Stimulated activated CD4-positive, alpha-beta T cell treated with anti-CD3 and anti-CD28 coated beads, TNF-alpha, amount 100 ng/mL, for 48 hours (primary cell): ENCODE measurements around the gene GPRIN1.
"Not testable (repeated sequence)": the region's sequence is repeated elsewhere in the genome, so short reads cannot be mapped to it uniquely, and the experiment has no call there.

Source experiments
- DNase-seq, 3 donors: peaks; one replicate each; pipeline ENCODE4 v3.0.0-alpha.2; 2020; ENCODE audit warnings: low read depth in 3 of 3

Gene GPRIN1

DNA sequence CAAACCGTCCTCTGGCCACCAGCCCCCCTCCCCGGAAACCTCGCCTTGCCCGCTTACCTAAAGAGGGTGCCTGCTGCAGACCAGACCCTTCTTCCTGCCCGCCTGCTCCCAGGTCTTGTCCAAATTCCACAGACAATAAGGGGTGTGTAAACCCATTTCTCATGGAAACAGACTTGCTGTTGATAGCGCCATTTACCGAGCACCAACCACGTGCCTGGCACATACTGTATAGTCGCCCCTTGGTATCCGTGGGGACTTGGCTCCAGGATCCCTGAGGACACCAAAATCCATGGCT lies 35.7 kb downstream of the GPRIN1 start:
- DNase-seq = no peak

DNA sequence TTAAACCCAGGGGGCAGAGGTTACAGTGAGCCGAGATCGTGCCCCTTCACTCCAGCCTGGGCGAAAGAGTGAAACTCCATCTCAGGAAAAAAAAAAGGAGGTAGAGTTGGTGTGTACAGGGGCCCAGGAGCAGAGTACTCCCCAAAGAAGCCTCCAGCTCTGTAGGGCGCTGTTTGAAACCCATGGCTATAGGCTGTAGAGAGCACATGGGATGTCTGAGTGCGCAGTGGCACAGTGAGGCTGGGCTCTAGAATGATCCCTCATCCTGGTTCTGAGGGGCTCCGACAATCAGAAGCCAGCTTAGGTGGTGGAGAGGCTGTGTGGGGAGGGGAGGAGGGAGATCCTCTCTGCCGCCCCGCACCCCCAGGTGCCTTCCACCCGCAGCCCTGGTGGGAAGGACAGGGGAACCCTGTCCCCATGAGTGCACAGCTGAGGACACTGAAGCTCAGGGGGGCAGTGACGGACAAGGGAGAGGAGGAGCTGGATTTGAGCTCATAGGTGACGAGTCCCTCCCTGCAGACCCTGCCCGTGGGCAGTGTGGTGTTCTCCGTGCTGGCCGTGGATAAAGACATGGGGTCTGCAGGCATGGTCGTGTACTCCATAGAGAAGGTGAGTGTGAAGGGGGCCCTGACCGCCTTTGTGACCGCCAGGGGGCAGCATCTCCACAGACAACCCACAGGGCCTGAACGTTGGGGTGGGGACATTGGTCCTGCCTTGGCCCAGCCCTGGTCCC lies 36.2 kb downstream of the GPRIN1 start:
- DNase-seq = peak; percentile 55 to 75 (median 61)

DNA sequence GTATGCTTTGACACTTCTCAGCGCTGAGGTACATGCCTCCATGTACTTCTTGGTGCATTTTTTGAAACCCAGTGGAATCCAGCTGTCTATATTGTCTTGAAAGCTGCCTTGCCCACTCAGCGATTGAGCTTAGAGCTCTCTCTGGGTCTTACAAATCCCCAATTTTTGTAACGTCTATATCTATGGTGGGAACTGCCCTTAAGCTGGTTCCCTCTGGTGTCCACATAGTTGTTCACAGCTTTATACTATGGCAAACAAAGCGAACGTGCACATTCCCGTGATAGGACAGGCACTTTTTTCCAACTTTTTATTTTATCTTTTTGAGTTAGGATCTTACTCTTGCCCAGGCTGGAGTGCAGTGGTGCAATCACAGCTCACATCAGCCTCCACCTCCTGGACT lies 39.9 kb downstream of the GPRIN1 start:
- DNase-seq = no peak

DNA sequence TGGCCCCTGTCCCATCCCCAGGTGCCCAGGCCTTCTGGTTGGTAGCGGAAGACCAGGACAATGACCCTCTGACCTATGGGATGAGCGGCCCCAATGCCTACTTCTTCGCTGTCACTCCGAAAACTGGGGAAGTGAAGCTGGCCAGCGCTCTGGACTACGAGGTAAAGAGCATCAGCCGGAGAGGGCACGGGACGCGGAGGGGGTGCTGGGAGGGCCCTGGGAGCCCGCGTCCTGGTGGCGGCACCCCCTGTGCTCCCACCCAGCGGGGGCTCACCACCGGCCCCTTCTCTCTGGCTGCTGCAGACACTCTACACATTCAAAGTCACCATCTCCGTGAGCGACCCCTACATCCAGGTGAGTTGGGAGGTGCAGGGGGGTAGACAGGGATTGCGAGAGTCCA lies 41.3 kb downstream of the GPRIN1 start:
- DNase-seq = no peak

DNA sequence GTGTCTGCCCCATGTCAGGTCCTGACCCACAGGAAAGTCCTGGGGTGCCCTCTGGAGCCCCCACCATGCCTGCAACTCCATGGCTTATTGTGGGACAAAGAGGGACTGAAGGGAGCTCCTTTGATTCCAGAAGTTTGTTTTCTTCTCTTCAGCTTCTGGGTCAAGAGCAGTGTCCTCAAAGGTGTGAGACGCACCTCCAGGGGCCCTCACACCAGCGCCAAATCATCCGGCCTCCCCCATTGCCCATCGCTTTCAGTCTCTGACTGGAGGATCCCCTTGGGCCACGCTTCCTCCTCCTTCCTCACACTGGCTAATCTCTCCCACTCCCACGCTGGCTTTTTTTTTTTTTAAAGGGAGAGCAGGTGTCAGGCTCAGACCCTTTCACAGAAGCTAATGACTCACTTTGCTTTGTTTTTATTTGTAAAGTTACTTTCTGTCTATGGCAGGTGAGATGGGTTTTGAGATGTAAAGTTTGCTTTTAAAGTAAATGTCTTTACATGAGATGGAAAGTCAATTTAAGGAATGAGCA lies 44.1 kb downstream of the GPRIN1 start:
- DNase-seq = no peak

DNA sequence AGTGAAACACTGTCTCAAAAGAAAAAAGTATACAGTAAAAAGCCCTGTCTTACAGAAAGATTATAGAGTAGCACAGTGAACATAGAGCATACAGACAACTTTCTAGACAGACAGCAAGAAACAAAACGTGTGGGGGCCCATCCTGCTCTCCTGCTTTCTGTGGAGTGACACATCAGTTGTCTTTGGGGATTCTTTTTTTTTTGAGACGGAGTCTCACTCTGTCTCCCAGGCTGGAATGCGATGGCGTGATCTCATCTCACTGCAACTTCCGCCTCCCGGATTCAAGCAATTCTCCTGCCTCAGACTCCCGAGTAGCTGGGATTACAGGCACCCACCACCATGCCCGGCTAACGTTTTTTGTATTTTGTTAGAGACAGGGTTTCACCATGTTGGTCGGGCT lies 46.0 kb downstream of the GPRIN1 start:
- no peak for DNase-seq

DNA sequence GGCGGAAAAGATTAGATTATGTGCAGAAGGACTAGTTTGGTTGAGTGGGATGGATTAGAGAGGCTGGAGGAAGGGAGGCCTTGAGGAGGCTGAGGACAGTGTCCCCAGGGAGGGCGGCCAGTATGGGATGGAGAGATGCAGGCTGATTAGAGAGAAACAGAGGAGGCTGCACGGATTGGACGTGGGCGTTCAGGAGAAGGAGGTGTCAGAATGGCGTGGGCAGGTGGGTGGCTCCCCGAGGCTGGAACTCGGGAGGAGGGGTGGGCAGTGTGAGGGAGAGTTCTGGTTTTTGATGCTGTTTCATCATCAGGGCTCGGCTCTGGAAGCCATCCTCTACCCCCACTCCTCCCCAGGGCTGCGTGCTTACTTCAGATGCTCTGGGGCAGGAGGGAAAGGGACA lies 47.8 kb downstream of the GPRIN1 start:
- no peak for DNase-seq

DNA sequence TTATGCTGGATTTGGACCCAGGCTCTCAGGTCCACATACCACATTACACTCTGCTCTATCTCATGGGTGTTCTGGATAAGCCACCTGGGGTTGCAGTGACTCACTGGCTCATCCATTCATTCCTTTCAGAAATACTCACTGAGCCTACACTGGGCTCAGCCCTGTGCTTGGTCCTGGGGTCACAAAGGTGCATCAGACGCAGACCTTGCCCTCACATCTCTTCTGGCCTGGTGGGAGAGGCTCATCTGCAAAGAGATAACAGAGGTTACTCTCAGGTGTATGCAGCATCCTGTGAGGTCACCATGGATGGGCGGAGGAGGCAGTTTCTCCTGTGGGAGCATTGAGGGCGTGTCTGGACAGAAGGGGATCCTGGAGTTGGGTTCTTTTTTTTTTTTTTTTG lies 48.7 kb downstream of the GPRIN1 start:
- no peak for DNase-seq

DNA sequence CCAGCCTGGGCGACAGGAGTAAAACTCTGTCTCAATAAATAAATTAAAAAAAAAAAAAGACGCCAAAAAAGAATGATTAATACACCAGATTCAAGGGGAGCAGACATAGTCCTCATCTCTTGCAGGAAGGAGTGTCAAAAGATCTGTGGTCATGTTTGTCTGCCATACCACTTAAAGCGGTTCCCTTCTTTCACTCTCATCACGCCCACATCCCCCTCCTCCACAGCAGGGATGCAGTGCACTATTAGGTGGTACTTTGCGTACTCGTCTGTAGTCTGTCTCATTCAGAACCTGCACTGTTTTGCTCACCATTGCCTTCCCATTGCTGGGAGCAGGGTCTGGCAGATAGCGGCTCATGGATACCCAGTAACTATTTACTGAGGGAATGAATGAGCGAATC lies 49.6 kb downstream of the GPRIN1 start:
- no peak for DNase-seq

DNA sequence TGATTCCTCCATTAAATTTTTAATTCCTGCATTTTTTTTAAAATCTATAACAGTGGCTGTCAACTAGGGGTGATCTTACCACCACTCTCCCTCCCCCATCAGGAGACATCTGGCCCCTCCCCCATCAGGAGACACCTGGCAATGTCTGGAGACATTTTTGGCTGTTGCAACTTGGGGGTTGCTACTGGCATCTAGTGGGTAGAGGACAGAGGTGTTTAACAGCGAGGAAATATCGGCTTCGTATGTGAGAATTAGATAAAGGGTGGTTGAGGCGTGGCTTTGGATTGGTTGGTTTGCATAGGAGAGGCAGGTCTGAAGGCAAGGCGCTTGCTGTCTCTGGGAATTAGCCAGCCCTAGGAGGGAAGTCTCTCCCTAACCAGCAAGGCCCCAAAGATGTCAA lies 50.3 kb downstream of the GPRIN1 start:
- DNase-seq = no peak

DNA sequence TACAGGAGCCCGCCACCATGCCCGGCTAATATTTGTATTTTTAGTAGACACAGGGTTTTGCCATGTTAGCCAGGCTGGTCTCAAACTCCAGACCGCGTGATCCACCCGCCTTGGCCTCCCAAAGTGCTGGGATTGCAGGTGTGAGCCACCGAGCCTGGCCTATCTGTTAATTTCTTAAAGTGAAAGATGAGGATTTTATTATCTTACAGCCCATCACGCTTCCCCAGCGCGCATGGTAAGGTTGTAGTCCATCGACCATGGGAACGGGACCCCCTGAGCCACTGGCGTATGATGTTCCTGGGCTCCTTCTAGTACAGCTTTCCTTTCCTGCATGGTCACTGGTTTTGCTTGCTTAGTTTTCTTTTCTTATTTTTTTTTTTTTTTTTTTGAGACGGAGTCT lies 52.1 kb downstream of the GPRIN1 start:
- no peak for DNase-seq

DNA sequence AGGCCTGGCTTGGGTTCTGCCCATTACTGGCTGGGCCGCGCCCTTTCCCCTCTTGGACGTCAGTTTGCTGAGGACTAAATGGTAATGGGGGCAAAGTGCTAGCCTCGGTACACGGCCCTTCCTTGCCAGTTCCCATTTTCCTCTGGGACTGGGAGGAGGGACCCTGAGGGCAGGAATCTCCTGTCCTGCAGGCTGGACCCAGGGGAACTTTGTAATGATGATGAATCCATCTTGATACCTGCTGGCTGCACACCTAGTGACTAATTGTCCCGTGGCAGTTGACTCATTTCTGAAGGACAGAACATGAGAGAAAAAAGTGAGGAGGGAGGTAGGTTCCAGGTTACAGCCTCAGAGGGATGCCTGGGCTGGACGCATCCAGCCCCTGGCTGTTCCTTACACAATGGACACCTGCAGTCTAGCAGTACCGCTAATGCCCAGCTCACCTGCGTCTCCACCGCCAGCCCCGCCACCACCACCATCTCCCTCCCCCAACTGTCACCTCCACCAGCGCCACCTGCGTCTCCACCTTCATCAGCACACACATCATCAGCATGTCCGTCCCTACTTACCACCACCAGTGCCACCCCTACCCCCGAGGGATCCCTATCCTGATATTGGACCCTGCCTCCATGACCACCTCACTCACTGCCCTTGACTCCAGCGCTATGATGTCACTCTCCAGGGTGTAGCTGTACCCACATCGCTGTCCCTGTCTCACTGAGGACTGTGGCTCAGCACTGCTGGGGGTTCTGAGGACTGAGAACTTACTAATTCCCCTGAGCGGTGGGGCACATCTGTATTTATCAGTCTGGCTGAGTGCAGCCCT lies 56.5 kb downstream of the GPRIN1 start:
- DNase-seq = no peak

DNA sequence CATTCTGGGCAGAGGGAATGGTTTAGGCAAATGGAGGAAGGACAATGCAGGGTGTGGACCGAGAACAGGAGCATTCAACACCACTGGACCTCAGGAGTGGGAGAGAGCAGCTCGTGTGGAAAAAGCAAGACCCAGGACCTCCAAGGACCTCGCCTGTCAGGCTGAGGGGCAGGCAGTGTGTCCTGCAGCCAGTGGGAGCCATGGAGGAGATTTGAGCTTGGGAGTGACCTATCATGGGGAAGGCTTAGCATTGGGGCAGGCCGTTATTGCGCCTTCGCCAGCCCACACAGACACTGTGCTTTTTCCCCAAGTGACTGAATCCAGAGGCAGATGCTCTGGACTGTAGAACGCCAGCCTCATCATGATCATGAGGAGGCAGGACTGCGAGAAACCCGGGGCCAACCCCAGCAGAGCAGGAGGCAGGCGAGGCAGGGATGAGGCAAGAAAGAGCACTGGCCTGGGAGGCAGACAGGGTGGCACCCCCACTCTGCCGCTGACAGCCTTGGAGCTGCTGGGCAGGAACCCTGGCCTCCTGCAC lies 57.6 kb downstream of the GPRIN1 start:
- DNase-seq = no peak

DNA sequence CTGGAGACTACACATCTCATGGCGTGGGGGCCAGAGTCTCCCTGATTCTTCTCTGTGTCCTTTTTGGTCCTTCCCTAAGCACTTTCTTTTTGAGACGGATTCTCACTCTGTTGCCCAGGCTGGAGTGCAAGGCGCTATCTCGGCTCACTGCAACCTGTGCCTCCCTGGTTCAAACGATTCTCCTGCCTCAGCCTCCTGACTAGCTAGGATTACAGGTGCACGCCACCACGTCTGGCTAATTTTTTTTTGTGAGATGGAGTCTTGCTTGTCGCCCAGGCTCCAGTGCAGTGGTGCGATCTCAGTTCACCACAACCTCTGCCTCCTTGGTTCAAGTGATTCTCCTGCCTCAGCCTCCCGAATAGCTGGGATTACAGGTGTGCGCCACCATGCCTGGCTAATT lies 59.0 kb downstream of the GPRIN1 start:
- DNase-seq = not testable (repeated sequence)

DNA sequence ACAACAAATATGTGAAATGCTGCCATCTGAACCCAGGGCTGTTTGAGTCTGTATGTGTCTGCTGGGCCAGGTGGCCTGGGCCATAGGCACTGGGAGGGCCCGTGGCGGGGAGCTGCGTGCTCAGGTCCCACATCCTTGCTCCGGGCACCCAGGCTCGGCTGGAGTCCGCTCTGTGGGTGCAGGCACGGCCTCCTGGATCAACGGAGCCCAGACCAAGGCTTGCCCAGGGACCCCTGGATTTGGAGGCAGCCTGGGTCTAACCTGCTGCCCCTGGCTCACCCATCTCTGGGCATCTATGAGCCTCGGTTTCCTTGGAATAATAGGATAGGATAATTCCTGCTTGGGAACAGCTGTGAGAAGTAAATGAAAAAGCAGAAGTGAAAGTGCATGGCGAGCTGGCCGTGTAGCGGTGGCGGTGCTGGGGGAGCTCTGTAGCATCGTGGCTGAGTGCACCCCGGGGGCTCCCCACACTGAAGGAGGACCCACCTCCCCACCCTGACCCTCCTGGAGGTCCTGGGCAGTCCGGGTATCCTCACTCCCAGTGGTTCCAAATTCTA lies 59.6 kb downstream of the GPRIN1 start:
- DNase-seq = no peak

DNA sequence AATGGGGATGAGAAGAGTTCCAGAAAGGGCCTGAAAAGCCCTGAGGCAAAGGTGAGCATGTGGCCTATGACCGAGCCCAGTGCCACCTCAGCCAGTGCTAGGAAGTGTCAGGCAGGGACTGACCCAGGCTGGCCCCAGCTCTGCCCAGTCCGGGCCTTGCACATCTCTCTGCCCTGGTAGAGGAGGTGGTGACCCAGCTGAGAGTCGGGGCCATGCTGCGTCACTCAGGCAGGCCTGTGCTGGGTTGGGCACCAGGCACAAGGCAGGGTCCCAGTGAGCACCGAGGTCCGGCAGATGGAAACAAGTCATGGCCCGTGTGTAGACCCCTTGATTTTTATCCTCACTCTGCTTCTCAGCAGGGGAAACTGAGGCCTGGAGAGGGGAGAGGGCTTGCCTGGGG lies 60.1 kb downstream of the GPRIN1 start:
- DNase-seq = no peak

DNA sequence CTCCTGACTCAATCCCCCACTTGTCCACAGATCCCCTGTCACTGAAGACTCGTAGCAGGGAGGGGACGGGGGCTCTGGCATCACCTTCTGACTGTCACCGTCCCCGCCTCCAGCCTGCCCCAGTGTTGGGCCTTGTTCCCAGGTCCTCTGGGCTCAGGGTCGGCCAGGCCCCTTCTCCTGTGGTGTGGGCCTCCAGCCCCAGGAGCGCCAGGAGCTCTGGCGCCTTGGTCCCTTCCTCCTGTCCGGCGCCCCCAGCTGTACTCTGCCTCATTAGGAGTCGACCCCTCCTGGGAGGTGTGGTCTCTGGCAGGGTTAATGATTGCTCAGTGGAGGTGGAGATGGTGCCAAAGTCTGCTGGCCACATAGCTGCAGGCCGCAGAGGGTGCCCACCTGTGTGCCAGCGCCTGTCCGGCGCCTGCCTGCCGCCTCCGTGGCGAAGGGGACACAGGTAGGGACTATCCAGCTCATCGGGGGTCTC lies 61.0 kb downstream of the GPRIN1 start, which contains the start of gene CDHR2:
Gene CDHR2, plus strand, starts transcription at position 376 of the 478 bp plus-strand sequence. CDS start 16,011 bp downstream, outside the sequence.
- no peak for DNase-seq

DNA sequence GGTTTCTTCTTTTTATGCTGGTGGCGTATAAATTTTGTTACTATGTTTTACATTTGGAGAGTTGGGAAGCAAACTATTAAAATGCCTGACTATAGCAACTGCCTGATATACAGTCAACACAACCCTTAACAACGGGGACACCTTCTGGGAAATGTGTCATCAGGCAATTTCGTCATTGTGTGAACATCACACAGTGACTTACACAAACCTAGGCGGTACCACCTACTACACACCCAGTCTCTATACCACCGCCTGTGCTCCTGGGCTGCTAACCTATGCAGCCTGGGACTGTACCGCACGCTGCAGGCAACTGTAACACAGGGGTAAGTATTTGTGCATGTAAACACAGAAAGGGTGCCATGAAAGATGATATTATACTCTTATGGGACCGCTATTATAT lies 62.2 kb downstream of the GPRIN1 start:
- DNase-seq = no peak
